ENCODE measurements around the gene DTX3.
"Not testable (repeated sequence)": the region's sequence is repeated elsewhere in the genome, so short reads cannot be mapped to it uniquely, and the experiment has no call there.

The DTX3 gene

DNA sequence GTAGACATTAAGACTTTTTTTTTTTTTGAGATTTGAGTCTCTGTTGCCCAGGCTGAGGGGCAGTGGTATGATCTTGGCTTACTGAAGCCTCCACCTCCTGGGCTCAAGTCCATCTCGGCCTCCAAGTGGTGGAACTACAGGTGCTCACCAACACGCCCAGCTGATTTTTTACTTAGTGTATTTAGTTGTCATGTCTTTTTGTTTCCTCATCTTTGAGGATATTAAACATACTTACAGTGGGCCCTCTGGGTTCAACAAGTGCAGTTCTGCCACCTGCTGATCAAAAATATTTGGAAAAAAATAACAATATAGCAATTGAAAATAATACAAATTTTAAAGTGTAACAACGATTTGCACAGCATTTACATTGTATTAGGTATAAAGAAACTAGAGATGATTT is 32.7 kb downstream of the DTX3 start:
- no peak for DNase-seq

DNA sequence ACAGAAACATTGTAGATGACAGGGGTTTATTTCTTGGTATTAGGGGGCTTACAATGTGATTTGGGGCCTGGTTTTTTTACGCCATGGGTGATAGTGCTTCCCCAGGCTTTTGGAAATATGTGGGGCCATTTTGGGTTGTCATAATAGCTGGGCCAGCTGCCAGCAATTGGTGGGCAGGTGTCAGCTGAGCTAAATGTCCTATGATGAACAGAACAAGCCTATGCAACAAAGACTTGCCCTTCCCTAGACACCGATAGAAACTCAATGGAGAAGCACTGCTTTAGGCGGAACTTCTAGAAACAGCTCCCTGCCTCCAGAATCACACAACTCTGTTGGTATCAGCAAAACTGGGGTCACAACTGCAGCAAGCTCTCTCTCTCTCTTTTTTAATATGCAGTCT is 33.5 kb downstream of the DTX3 start:
- no peak for DNase-seq

DNA sequence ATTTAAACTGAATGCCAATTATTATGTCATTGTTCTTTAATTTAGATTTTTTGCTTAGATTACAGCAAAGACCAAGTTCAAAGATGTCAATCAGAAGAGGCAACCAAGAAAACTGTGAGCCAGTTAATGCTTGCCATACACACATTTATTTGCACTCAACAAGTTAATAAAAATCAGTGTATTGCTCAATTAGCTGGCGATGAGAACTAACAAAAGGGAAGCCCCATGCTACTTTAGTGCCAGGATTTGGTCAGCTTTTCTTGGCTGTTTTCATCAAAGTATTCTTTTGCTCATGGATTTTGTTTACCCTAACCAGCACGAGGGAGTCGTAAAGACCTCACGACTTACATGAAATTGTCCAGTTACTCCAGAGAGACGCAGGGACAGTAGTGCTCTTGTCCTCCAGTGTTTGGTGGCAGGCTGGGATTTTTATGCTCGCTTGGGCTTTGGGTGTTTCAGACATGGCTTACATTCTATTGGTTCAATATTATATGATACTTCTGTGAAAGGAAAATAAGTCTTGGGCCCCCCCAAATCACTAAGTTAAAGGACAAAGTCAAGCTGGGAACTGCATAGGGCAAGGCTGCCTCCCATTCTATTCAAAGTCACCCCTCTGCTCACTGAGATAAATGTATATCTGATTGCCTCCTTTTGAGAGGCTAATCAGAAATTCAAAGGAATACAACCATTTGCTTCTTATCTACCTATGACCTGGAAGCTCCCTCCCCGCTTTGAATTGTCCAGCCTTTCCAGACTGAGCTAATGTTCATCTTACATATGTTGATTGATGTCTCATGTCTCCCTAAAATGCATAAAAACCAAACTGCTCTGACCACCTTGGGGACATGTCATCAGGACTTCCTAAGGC is 35.8 kb downstream of the DTX3 start:
- no peak for DNase-seq

DNA sequence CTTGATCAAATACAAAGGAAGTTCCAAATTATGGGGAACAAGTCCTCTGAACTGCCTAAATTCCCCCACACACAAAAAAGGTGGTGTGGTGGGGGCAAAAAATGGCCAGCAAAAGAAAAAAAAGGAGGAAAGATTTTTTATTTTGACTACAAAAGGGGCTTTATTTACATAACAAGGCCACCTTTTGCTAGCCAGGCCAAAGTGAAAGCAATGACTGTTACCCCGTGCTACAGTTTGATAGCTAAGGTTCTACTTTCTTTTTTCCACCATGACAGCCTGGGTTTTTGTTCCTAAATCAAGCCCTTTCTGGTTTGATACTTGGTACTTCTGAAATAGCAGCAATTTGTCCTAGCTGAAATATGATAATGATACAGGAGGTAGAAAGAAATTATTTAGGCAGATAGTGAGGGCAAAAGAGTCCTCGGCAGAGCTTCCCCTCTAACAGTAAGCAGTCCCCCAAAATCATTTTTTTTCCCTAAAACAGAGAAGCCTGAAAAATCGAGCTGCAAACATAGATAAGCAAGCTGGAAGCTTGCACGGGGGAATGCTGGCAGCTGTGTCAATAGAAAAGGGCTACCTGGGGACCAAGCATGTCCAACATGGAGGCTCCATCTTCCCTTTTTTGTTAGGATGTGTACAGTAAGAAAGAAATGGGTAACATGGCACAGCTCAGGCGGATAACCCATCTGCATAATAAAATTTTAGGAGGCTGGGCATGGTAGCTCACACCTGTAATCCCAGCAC is 37.2 kb downstream of the DTX3 start:
- DNase-seq: no peak

DNA sequence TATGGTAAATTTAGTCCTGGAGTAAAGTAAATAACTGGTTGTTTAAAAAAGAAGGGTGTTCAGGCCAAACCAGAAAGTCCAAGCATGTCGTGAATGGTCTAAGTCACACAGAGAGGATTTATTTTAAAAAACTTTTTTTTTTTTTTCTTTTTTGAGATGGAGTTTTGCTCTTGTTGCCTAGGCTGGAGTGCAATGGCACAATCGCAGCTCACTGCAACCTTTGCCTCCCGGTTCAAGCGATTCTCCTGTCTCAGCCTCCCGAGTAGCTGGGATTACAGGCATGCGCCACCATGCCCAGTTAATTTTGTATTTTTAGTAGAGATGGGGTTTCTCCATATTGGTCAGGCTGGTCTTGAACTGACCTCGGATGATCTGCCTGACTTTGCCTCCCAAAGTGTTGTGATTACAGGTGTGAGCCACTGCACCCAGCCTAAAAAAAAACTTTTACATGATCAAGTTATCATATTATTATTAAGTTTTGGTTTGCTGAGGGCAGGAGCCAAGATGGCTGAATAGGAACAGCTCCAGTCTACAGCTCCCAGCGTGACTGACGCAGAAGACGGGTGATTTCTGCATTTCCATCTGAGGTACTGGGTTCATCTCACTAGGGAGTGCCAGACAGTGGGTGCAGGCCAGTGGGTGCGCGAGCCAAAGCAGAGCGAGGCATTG is 41.5 kb downstream of the DTX3 start:
- not testable (repeated sequence) for DNase-seq

DNA sequence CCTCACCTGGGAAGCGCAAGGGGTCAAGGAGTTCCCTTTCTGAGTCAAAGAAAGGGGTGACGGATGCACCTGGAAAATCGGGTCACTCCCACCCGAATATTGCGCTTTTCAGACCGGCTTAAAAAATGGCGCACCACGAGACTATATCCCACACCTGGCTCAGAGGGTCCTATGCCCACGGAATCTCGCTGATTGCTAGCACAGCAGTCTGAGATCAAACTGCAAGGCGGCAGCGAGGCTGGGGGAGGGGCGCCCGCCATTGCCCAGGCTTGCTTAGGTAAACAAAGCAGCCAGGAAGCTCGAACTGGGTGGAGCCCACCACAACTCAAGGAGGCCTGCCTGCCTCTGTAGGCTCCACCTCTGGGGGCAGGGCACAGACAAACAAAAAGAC is 42.0 kb downstream of the DTX3 start:
- not testable (repeated sequence) for DNase-seq

DNA sequence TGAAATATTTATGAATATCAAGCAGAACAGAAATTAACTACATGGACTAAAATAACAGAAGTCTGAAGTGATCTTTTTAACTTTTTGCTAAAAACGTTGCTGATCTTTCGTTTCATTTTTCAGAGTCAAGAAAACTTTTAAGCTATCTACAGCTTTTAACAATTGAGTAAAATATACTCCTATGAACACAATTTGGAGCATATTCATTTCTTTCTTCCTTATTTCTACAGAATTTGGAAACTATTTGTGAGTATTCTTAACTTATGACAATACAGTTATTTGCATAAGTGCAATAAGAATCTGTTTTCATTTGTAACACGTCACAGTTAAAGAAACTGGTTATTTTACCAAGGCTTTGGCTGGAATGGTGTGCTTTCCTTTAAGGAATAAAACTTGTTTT is 49.4 kb downstream of the DTX3 start:
- no peak for DNase-seq

DNA sequence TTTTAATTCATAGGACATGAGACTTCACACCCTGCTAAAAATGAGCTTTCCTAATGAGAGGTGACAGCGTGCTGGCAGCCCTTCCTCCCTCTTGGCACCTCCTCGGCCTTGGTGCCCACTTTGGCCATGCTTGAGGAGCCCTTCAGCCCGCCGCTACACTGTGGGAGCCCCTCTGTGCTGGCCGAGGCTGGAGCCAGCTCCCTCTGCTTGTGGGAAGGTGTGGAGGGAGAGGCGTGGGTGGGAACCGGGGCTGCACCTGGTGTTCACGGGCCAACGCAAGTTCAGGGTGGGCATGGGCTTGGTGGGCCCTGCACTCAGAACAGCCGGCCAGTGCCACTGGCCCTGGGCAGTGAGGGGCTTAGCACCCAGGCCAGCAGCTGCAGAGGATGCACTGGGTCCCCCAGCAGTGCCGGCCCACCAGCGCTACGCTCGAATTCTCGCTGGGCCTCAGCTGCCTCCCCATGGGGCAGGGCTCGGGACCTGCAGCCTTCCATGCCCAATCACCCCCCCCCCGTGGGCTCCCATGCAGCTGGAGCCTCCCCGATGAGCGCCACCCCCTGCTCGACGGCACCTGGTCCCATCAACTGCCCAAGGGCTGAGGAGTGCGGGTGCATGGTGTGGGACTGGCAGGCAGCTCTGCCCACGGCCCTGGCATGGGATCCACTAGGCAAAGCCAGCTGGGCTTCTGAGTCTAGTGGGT is 51.1 kb downstream of the DTX3 start:
- DNase-seq: no peak

DNA sequence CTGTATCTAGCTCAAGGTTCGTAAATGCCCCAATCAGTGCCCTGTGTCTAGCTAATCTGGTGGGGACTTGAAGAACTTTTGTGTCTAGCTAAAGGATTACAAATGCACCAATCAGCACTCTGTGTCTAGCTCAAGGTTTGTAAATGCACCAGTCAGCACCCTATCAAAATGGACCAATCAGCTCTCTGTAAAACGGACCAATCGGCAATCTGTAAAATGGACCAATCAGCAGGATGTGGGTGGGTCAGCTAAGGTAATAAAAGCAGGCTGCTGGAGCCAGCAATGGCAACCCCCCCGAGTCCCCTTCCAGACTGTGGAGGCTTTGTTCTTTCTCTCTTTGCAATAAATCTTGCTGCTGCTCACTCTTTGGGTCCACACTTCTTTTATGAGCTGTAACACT is 51.8 kb downstream of the DTX3 start:
- not testable (repeated sequence) for DNase-seq

DNA sequence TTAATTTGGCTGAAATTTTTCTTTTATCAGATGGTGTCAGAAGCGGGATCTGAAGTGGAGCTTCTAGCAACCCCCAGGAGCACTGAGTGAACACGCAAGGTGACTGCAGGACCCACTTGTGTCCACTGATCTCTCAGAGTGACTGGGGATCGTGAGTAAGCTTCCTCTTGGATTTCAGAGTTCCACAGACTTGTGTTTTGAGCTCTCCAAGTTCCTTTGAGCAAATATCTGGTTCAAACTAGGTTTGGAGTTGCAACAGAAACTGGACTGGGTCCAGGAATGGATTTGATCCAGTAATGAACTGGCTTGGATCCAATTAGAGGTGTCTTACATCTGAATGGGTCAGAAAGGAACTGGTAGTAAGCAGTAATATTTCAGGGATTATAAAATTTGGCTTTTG is 53.1 kb downstream of the DTX3 start:
- DNase-seq: no peak

DNA sequence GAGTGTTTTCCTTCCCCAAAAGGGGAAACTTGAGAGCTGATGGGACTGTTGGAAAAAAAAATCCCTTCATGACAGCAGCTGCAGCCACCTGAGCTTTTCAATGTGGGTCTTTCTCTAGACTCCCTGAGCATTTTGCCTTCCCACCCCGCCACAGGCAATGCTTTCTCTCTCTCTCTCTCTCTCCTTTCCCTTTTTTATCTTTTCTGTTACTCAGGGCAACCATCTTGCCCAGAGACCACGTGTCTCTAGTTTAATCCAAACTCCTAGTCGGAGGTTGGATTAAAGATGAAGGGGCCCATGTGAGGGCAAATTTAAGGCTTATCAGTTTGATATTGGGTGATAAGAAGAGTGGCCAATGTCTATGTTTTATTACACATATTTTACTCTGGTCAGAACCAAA is 54.3 kb downstream of the DTX3 start:
- no peak for DNase-seq

Measured in cortex of kidney (tissue), 1 donor.